Activated CD4-positive, CD25-positive, alpha-beta regulatory T cell treated with anti-CD3 and anti-CD28 coated beads, Interleukin-2, amount 50 U/mL, for 16 hours (primary cell): Measurements from ENCODE around the gene LY6G5C.

Source experiments
- DNase-seq: peaks from one replicate; pipeline ENCODE4 v3.0.0-alpha.2; 2020; ENCODE audit warnings: low read depth, low spot score

Gene LY6G5C, protein sequence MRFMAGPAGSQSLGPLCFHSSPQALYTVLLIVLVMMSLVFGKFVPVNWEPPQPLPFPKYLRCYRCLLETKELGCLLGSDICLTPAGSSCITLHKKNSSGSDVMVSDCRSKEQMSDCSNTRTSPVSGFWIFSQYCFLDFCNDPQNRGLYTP

GRCh38 chr6:31680226-31681134, at the start of gene LY6G5C:
TSS of gene LY6G5C (minus strand) at chr6:31681067. CDS start at chr6:31680373, 694 bp downstream.
- DNase-seq = peak; percentile 30

GRCh38 chr6:31729979-31730630, 49.2 kb upstream of the LY6G5C start:
- DNase-seq = no peak

DNA sequence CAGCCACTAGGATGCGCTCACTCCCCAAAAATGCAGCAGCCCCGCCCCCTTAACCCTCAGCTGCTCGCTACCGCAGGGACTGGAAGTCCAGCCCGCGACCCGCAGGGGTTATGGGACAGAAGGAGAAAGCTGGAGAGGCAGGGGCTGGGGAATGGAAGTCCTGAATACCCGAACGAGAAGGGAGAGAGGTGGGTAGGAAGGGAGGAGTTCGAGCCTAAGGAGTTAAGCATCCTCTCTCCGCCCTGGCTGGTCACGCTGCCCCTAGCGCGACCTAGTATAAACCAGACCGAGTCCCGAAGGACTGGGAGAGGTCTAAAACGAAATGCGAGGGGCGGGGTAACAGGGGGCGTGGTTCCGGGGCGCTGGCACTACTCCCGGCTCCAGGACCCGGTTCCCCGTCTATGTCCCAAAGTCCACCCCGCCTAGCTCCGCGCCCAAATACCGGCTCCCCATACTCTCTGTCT, 48.7 kb upstream of the LY6G5C start:
- DNase-seq = peak; percentile 58

- DNase-seq = no peak
Measured at GRCh38 chr6:31728767-31729514, 48.1 kb upstream of the LY6G5C start, which contains the start of gene DDAH2. TSS of gene DDAH2 (minus strand) at chr6:31729299. CDS start at chr6:31729161, 138 bp downstream.

- DNase-seq = no peak
Measured at GRCh38 chr6:31727717-31728671, 47.1 kb upstream of the LY6G5C start.

- no peak for DNase-seq
Measured at GRCh38 chr6:31727034-31727716, 46.3 kb upstream of the LY6G5C start.

DNA sequence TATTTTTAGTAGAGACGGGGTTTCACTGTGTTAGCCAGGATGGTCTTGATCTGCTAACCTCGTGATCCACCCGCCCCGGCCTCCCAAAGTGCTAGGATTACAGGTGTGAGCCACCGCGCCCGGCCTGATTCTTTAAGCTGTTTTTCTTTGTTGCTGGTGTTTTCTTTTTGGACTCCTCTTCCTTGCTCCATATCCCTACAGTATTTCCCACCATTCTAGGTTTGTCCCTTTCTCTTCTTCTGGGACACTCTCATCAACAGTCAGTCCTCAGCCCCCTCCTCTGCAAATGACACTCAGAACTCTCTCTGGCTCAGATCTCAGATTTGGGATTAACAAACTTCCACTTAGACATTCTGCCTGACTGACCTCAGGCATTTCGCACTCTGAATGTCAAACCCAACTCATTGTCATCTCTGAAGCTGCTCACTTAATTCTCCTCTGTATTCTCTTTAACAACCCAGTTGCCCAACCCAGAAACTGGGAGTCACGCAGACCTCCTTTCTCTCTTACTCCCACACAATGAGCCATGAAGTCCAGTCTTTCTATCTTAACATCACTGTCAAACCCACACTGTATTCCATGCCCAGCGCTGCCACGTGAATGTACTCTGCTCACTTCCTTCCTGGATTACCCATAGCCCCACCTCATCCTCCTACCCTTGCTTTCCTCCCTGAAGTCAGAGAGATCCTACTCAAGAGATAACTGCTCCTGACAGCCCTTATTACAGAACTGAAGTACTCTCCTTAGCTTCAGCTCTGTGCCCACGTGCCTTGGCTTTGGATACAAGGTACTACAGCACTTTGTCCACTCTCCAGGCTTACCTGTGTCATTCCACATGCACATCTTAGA, 44.9 kb upstream of the LY6G5C start:
- DNase-seq = no peak

DNA sequence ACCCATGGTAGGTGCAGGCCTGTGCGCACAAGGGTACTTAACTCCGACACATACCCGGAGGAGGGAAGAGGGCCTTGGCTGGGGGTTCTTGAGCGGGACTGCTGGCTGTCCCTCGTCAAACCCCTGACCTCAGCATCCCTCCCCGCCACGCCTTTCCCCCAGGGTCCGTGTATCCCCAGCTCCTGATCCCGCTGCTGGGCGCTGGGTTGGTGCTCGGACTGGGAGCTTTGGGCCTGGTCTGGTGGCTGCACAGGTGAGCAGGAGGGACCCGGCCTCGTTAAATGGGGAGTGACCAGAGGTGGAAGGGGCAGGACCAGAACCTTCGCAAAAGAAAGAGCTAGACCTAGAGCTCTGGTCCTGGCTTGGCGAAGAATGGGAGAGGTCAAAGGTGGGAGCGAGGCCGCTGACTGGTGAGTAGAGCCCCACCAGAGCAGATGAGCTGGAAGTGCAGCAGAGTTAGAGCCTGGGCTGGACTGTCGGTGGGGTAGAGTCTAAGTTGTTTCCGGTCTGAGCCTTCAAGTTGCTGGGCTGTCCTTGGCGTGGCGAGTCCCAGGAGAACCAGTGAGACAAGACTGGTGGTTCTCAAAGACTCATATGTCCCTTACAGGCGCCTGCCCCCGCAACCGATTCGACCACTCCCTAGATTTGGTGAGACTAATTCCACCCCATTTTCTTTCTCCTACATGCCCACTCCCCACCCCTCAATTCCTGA, 43.3 kb upstream of the LY6G5C start:
- no peak for DNase-seq

DNA sequence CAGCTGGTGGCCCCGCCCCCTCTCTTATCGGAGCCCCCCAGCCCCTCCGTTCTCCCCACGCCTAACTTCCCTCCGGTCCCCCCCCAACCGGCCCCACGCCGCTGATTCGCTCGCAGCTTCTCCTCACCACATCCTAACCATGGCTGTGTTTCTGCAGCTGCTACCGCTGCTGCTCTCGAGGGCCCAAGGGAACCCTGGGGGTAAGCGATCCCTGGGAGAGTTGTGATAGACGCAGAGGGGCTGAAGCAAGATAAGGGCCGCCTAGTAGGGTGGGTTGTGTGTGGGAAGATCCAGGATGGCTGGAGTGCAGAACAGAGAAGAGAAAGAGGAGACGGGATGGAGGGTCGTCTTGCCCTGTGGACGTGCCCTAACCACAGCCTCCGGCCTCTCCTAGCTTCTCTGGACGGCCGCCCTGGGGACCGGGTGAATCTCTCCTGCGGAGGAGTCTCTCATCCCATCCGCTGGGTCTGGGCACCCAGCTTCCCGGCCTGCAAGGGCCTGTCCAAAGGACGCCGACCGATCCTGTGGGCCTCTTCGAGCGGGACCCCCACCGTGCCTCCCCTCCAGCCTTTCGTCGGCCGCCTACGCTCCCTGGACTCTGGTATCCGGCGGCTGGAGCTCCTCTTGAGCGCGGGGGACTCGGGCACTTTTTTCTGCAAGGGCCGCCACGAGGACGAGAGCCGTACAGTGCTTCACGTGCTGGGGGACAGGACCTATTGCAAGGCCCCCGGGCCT, 42.5 kb upstream of the LY6G5C start, which contains the start of gene MPIG6B:
Gene MPIG6B, plus strand, starts transcription at position 129 of the 735 bp plus-strand sequence. Its CDS starts 11 bp downstream, at position 140.
- no peak for DNase-seq

DNA sequence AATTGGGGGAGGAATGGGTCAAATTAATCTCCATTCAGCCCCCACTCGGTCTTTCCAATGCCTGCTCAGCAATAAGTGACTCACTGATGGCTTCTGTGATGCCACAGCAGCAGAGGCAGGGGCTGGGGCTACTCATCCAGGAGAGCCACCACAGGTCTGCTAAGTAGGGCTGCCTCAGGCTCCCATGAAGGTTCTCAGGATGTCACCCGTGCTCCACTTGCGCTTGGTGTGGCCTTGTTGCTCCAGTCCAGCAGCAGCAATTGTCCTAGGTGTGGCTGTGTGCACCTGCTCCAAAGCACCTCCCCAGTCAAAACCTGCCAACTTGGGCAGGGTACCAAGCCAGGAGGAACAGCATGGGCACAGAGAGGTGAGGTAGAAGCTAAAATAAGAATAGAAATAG, 41.3 kb upstream of the LY6G5C start:
- no peak for DNase-seq

- DNase-seq = no peak
Measured at GRCh38 chr6:31721351-31722020, 40.6 kb upstream of the LY6G5C start, which contains the start of gene LY6G6C. TSS of gene LY6G6C (minus strand) at chr6:31721746. CDS start at chr6:31721679, 67 bp downstream.

DNA sequence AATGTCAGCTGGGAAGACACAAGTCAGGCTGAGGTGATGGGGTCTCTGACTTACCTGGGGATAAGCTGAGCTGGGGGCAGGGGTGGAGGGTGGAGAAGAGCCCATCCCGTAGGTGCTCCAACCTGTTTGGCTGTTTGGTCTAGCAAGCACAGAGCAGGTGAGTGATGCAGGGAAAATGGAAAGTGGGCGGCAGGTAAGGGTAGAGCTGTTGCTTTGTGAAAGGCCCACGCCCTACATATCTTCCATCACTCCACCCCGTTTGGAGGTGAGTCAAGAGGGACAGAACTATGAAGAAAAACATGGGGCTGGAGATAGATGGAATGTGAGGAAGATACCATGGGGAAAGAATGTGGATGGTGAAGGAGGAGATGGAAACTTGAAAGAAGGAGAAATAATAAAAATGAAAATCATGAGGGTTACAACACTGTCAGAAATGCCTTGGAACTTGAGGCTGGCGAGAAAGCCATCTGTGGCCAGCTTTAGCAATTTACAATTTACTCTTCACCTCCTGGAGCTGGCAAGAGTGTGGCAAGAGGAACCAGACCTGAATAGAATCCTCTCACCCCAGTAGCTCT, 39.4 kb upstream of the LY6G5C start:
- DNase-seq = no peak

GRCh38 chr6:31719001-31719400, 38.1 kb upstream of the LY6G5C start:
- DNase-seq = no peak

DNA sequence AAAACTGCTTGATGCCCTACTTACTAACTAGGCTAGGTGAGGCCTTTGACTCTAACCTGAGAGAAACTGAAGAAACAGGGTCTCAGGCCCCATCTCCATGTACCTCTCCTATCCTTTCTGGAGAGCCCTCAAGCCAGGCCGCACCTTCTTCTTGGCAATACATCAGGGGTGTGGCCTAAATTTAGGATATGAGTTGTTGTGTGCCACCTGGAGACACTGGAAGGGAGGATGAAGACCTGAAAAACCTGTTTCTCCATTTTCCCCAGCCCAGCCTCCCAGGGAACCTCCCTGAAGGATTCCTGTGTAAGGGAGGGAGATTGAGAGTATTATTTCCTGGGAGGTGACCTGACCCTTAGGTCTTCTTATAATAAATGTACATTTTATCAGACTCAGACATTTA, 37.4 kb upstream of the LY6G5C start:
- no peak for DNase-seq

GRCh38 chr6:31717499-31718222, 36.8 kb upstream of the LY6G5C start:
- no peak for DNase-seq
